NCI-H748 treated with DMSO at 0.1 percent for 48 hours (cell line): ENCODE measurements around the gene ZFHX3.

Experiments used
- DNase-seq: peaks from one replicate; lab custom pipeline; 2025; lab: John Stamatoyannopoulos, UW

The ZFHX3 gene

DNA sequence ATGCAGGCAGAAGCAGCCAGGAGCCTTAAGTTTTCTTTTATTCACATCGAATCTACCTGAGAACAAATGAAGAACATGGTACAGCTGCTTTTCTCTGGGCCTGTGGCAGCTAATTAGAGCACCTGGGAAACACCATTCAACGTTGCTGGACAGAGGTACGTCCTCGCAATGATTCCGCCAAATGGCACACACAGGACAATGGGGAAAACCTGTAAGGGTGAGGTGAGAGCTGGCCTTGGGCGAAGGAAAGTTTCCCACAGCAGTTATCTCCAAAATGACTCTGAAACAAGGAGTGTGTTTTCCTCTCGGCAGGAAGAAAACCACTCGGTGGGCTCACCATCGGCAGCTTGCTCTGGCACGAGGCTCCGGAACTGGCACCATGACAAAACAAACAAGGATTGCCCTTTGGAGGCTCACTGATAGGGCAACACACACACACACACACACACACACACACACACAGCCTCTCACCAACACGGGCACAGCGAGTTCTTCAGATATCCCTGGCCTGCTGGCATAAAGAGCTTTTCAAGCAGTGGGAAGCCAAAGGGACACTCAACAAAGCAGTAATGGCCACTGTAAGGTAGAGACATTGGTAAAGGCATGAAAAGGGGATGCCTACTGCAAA lies 73.7 kb downstream of the ZFHX3 start:
- DNase-seq: no peak

DNA sequence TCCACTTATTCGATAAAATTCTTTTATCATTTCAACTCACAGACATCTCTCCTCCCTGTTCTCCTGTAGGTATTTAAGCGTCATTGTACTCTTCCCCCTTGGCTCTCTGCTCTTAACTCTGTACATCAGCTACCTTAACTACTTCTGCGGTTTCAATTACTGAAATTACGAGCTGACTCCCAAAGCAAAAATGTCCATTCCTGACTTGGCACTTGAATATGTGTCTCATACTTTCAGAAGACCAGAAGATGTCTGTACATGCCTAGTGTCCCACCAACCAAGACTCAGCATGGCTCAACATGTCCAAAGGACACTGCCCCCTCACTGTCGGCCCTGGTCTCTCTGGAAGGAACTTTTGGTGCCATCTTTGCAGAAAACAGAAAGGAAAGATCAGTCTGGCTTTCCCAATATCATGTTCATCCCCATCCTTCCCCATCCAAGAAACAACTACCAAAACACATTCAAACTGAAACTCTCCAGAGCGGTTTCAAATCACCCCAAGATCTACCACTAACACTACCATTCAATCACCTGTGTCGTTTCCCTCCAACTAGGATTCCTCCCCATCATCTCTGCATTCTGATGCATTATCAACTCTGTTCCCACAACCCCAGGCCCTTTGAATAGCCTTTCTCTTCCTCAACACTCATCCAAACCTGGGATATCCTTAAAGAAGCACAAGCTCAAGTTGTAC lies 74.9 kb downstream of the ZFHX3 start:
- no peak for DNase-seq

GRCh38 chr16:72971370-72971769 lies 76.6 kb downstream of the ZFHX3 start:
- no peak for DNase-seq

GRCh38 chr16:72970656-72971055 lies 77.3 kb downstream of the ZFHX3 start:
- no peak for DNase-seq

DNA sequence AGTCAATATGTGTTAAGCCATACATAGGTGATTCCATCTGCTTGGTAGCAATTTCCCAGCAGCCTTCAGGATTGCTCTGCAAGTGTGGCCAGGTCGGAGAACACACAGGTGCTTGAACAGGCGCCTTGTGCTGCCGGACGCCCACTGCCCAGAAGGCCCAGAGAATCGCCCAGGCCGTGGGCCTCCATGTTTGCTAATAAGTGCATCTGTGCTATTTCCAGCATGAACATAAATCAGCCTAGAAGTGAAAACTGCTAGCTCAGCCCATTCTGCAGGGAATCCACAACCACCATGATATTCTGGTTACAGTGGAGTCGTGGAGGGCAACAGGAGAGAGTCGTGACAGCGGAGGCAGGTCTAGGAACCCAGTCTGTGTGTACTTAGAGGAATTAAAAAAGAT lies 78.1 kb downstream of the ZFHX3 start:
- DNase-seq: no peak

GRCh38 chr16:72969146-72969545 lies 78.8 kb downstream of the ZFHX3 start:
- no peak for DNase-seq

DNA sequence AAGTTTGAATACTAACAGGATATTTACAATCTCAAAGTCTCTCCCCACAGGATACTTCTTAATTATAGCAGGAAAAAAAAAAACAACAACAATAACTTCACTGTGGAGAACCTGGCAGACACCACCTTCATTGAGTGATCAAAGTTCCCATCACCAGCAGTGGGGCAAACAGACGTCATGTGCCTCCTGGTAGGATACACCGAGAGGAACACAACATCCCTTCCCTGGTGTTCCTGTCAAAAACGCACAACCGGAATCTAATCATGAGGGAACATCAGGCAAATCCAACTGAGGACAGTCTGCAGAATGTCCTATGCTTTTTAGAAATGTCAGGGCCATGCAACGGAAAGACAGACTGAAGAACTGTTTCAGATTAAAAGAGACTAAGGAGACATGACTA lies 80.0 kb downstream of the ZFHX3 start:
- DNase-seq: no peak

- no peak for DNase-seq
Measured at GRCh38 chr16:72963533-72964315, 84.2 kb downstream of the ZFHX3 start.

DNA sequence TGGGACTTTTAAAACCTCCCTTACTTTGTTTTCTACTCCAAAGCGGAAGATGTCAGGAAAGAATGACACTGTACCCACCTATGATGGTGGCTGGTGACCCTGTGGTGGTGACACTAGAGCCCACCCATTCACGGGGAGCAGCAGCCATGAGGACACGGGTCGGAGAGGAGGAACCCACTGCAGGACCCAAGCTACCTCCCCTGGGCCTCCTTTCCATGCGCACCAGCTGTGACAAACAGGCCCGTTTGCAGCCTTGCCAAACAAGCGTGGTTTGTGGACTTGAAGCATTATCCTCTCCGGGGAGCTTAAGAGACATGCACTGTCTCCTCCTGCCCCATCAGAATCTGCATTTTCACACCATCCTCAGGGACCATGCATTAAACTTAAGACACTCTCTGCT lies 85.6 kb downstream of the ZFHX3 start:
- DNase-seq: no peak

DNA sequence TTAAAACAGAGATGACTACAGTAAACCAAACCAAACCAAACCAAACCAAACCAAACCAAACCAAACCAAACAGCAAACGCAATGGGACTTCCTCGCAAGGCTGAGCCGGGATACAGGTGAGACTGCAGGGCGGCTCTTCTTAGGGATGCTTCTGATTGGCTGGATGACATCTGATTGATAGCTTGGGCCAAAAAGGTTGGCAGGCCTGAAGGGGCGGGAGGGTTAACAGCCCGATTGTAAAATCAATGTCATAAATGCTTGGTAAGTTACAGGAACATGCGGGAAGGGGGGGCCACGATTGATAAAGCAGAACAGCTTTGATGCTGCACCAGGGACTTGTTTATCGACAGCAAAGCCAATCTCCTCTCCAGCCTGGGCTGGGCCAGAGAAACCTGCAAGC lies 86.1 kb downstream of the ZFHX3 start:
- no peak for DNase-seq

- no peak for DNase-seq
Measured at GRCh38 chr16:72961115-72961832, 86.7 kb downstream of the ZFHX3 start.

GRCh38 chr16:72960101-72960500 lies 87.8 kb downstream of the ZFHX3 start:
- DNase-seq: no peak

DNA sequence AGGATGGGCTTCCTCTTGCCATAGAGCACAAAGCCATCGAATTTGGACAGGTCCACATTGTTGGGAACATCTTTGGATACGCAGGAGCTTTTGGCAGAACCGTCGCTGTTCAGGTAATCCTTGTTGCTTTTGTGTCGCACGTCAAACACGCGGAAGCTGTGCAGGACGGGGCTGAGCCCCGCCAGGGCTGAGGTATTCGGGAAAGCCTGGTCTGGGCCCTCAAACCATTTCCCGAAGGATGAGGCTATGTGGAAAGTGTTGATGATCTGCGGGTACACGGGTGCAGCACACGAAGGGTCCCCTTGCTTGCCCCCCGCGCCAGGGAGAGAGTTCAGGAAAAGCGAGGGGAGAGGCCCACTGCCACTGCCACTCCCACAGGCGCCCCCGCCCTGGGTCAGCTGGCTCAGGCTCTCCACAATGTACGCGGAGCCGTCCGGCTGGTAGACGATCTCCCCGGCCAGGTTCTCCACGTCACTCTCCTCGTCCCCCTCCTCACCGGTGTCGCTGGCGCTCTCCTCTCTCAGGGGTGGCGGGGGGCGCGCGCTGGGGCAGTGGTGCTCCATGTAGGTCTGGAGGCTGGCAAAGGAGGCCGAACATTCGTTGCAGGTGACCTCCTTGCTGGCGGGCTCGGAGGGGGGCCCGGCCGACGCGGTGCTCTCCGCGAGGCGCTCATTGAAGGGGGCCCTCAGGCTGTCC lies 88.5 kb downstream of the ZFHX3 start:
- DNase-seq: no peak

DNA sequence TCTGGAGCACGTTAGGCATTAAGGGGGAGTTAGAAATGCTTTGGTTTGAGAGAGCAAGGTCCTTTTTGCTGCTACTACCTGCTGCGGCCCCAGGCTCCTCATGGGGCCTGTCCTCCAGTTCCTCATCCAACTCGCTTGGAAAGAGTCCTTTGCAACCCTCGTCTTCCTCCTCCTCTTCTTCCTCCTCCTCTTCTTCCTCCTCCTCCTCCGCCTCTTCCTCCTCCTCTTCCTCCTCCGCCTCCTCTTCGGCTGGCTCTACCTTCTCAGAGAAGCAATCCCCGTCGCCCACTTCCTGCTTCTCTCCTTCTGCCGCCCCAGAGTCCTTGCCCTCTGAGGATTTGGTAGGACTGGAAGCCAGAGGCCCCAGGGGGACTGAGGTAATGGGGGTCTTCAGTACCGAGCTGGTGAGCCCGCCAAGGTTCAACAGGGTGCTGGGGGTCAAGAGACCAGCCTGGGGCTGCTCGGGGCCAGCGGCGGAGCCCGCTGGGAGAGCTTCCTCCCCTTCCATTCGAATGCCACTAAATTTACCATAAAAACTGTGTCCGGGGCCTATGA lies 89.3 kb downstream of the ZFHX3 start:
- DNase-seq: no peak

DNA sequence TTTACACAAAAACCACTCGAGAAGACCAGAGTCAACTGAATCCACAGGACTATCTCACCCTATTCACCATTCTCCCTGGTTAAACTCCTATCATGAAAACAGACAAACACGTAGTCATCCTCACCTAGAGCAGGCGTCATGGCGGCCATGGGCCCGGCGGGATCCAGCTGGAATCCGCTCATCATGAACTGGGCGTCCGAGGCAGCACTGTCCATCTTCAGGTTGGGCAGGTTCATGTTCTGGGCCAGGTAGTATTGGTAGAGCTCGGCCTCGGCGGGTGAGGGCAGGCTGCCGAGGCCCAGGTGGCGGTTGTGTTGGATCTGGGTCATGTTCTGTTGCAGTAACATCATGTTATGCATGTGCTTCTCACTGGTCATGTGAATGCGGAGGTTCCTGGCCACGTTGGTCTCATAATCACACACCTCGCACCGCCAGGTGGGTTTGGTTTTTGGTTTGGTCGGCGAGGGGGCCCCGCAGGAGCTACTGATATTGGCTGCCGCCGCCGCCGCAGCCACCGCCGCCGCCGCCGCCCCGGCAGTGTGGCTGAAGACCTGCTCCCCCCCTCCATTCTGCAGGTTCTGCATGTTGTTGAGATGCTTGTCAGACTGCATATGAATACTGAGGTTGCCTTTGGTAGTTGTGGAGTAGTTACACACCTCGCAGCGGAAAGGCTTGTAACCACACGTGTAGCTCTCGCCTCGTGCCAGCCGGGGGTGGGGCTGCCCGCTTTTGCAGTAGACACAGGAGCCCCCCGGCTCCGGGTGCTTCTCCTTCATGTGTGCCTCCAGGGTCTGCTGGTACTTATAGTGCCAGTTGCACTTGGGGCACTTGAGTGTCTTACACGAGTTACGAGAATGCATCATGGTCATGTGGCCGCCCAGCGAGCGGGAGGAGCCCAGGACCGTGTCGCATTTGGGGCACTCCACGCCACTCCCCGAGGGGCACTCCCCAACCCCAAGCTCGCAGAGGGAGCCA lies 90.3 kb downstream of the ZFHX3 start:
- no peak for DNase-seq

- DNase-seq: no peak
Measured at GRCh38 chr16:72956124-72957064, 91.5 kb downstream of the ZFHX3 start.

- no peak for DNase-seq
Measured at GRCh38 chr16:72952811-72953271, 95.1 kb downstream of the ZFHX3 start.

DNA sequence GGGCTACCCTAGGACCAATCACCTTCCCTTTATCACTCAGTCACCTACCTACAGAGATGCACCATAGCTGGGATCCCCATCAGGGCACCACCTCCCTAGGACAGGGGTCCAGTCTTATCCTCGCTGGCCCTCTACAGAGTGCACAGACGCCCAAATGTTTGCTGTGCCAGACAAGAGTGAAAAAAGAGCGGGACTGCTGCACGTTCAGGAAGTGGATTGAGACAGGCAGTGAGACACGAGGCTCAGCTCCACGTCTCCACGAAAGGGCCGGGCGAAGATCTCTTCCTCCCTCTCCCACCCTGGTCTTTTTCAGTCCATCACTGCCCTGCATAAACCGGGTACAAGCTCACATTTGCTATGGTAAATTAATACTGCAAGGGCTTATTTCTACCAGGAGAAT lies 95.5 kb downstream of the ZFHX3 start:
- no peak for DNase-seq

- DNase-seq: no peak
Measured at GRCh38 chr16:72951916-72952315, 96.0 kb downstream of the ZFHX3 start.
